Measurements from ENCODE around the gene COQ7.

COQ7 gene

DNA sequence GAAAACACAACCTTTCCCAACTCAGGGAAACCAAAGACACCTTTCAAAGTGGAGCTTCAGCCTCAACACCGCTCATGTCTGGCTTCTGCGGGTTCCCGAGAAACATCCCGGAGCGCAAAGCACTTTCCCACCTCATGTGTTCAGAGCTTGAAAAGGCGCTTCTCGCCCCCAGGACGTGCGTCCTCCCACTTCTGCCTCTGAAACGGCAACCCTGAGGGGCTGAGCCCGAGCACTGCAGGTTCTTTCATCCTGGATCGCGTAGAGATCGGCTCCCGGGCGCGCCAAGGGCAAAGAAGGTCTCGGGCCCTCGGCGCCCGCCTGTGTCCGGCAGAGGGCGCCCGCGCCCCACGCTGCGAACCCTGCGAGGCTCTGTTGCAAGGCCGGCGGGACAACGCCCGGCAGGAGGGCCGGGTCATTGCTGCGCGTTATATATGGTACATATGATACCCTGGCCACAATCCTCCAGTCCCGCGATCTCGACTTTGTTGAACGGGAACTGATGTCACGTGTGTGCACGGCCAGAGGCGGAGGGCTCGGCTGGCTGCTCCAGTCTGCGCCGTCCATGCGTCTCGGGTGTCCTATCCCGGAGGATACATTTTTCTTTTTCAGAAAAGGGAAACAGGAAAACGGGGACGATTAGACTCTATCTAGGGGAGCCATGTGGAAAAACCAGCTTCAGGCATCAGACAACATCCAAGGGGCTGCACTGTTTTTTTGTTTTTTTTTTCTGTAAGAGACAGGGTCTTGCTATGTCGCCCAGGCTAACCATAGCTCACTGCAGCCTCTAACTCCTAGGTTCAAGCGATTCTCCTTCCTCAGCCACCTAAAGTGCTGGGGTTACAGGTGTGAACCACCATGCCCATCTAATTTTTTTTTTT lies 19.1 kb downstream of the COQ7 start:
- FAIRE-seq = no peak

DNA sequence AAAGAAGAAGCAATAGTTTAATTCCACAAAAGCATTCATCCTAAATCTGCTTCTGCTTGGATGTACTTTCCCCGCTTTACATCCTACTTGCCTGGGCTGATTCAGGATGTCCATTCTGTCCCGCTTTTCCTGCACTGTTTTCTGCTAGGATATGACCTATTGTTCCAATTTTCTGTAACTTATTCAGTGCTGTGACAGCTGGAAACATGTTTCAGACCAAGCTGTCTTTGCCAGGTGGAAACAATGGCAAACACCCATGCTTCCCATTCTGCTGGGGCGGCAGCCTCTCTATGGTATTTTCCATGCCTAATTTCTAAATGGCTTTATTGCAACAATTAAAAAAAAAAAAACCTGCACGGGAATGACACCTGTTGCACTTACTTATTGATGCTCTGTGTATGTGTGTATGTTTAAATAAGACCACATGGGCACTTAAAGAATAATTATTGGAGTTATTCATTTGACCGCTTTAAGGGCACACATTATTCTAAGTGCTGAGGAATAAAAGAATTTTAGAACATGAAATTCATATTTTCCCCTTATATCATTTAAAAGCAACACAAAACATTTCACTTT lies 21.0 kb downstream of the COQ7 start:
- FAIRE-seq = no peak

DNA sequence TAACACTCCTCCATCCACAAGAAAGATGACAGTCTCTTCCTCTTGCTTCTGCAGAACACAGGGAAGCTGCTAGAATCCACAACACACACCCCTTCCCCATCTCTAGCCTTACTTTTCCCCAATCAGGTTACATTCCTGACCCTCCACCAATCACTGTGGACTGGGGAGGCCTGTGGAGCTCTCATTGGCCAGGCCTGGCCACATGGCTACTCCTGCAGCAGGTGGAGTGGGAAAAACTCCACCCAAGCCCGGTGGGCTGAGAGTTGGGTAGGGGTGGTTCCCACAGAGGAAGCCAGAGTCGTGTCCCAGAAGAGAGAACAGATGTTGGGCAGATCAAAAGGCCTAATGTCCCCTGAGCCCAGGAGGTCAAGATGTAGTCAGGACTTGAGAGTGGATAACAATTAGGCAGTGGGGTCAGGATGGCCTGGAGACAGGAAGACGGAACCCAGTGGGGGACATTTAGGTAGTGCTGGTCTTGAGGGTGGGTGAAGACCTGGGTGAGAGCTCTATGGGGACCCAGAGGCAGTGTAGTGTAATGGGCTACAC lies 22.1 kb downstream of the COQ7 start:
- no peak for FAIRE-seq

DNA sequence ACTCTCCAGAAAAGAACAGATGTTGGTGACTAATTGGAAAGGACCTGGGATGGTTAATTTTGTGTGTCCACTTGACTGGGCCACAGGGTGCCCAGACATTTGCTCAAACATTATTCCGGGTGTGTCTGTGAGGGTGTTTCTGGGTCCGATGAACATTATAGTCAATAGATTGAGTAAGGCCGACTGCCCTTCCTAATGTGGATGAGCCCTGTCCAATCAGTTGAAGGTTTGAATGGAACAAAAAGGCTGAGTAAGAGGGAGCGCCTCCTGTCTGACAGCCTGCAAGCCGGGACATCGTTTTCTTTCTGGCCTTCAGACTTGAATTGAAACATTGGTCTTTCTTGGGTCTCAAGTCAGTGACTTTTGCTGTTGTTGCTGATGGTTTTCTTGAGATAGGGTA lies 23.5 kb downstream of the COQ7 start:
- FAIRE-seq = no peak

DNA sequence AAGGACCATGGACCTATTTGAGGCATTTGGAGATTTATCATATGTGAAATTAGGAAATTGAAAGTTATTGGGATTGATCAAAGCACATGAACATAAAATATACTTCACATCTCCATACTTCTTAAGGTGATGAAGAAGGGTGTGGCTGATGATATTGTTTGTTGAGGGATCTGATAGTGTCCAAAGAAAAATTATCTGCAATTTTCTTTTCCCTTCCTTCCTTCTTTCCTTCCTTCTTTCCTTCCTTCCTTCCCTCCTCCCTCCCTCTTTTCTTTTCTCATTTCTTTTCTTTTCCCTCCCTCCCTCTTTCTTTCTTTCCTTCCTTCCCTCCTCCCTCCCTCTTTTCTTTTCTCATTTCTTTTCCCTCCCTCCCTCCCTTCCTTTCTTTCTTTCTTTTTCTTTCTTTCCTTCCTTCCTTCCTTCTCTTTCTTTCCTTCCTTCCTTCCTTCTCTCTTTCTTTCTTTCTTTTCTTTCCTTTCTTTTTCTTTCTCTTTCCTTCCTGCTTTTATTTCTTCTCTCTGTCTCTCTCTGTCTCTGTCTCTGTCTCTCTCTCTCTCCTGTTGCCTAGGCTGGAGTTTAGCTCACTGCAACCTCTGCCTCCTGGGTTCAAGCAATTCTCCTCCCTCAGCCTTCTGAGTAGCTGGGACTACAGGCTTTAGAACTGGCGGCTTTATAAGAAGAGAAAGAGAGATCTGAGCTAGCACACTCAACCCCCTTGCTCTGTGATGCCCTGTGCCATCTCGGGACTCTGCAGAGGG lies 25.4 kb downstream of the COQ7 start:
- no peak for FAIRE-seq

DNA sequence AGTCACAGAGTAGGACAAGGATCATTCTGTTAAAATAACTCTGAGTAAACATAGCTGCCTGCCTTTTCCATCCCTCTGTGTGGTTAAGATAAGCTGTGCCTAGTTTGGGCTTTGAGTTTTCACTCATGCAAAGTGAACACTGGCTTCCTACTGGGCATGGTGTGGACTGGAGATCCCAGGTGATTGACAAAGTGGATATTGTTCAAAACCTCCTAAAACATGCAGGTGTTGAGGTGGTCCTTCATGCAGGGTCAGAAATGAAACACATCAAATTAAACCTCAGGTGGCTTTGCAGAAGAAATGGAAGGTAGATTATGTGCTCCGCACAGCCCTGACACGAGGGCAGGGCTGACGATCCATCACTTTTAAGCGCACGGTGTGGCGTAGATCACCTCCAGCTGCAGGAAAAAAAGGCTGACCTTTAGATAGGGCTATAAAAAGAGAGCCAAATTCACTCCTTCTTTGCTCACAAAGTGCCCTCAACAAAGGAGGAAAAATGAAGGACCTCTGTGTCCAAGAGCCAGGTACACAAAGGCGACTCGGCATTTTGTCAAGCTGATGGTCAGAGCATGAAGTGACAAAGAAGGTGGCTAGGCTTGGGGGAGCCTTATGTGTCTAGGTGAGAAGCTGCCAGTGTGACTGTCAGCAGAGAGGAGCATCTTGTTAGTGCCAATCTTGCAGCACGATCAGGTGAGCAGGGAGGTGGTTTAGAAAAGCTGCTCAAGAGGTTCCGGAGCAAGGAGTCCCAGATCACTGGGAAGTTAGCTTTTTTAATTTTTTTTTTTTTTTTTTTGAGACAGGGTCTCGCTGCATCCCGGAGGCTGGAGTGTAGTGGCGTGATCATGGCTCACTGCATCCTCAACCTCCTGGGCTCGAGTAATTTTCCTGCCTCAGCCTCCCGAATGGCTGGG lies 26.5 kb downstream of the COQ7 start:
- no peak for FAIRE-seq

DNA sequence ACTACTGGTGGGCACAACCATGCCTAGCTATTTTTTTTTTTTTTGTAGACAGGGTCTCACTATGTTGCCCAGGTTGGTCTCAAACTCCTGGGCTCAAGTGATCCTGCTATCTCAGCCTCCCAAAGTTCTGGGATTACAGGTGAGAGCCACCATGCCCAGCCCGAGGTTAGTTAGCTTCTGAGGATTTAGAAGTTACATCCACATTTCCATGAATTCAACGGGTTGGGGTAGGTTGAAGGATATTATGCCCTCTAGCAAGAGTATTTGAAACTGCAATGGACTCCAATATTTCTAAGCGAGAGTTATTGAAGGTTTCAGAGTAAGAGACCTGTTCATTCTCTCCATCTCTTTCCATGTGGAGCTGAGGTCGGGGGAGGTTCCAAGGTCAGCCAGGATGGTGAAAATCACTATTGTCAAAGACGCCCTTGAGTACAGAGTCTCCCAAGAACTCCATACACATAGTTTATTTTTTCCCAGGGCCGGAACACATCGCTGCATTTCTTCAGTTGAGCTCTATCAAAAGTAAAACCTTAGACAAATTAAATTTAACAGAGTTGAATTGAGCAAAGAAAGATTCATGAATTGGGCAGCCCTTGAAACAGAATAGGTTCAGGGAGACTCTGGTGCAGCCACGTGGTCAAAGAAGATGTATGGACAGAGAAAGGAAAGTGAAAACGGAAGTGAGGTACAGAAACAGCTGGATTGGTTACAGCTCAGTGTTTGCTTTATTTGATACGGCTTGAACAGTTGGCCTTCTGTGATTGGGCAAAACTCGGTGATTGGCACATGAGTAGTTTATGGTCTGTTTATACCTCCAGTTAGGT lies 27.3 kb downstream of the COQ7 start:
- FAIRE-seq = no peak

DNA sequence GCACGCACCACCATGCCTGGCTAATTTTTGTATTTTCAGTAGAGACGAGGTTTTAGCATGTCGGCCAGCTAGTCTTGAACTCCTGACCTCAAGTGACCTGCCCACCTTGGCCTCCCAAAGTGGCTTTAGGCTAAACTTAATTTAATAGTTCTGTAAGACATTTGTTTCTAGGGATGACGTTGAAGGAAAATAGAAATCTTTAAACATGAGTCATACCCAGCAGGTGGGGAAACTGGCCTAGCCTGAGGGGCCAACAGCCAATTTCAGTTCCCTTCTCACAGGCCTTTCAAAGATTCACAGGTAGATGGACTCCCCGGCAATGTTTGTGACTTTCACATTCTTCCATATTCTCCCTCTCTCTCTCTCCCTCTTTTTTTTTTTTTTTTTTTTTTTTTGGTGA lies 28.2 kb downstream of the COQ7 start:
- FAIRE-seq = no peak

DNA sequence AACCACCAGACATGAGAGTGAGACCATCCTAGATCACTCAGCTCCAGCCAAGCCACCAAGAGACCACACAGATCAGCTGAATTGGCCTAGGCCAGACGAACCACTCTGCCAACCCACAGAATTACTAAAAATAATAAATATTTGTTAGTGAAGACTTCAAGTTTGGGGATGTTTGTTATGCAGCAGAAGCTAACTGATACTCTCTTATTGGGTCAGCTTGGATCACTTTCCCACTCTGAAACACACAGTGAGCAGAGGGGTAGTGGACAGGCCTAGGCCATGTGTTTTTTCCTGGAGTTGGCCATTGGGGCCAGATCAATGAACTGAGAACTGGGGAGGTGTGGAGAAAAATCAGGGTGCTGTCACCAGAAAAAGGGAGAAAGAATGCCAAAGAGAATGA lies 30.8 kb downstream of the COQ7 start:
- no peak for FAIRE-seq

DNA sequence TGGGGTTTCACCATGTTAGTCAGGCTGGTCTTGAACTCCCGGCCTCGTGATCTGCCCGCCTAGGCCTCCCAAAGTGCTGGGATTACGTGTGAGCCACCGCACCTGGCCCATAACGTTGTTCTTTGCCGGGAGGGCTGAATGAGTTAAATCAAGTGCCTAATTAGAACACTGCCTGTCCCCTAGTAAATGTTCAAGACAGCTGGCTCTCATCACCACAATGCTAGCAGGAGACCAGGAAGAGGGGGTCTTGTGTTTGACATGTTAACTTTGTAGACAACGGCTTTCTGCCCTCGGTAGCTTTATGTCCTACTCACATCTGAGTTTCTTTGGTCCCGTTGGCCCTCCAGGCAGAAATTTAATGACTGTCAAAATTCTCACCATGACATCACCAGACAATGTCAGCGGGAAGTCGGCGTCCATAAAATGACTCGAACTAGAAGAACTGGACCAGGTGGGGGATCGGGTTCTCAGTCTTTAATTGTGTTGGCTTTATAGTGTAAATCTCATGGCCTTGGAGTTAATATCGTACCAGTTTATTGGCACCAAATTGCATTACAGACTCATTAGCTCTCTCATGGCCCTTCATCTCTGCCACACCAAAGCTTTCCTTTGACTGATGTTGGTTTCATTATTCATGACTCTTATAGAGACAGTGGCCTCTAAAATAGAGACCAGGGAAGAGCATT lies 34.9 kb downstream of the COQ7 start:
- FAIRE-seq = no peak

DNA sequence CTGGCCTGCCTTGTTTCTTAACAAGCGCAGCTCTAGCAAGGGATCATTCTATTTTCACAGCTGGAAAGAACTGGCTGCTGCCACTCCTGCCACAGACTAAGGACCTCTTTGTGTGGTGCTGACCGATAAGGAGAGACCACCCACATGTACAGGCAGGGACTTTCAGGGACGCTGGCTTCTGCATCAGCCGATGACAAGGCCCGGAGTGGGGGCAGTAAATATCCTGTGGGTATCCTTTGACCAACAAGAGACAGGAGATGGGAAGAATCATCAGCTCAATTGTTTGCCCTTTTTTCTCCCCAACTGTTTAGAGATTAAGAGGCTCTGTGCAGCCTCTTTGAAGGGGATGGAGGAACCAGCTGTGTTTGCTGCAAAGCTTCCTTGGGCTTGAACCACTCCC lies 37.2 kb downstream of the COQ7 start:
- no peak for FAIRE-seq

DNA sequence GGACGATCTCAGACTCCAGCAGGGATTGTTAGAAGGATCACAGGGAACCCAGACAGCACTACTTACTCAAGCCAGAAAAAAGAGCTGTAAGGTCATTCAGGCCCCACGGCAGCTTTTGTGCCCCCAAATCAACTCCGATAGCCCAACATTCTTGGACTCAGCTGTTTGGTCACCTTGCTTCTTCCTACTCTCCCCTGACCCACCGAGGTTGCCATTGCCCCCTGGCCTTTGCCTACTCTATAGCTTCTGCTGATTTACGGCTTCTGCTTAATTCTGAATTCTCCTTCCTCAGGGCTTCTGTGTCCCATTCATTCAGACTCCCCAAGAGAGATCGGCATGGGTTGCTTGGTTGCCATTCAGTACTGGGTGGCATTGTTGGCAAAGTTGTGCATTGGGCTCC lies 37.7 kb downstream of the COQ7 start:
- FAIRE-seq = no peak

DNA sequence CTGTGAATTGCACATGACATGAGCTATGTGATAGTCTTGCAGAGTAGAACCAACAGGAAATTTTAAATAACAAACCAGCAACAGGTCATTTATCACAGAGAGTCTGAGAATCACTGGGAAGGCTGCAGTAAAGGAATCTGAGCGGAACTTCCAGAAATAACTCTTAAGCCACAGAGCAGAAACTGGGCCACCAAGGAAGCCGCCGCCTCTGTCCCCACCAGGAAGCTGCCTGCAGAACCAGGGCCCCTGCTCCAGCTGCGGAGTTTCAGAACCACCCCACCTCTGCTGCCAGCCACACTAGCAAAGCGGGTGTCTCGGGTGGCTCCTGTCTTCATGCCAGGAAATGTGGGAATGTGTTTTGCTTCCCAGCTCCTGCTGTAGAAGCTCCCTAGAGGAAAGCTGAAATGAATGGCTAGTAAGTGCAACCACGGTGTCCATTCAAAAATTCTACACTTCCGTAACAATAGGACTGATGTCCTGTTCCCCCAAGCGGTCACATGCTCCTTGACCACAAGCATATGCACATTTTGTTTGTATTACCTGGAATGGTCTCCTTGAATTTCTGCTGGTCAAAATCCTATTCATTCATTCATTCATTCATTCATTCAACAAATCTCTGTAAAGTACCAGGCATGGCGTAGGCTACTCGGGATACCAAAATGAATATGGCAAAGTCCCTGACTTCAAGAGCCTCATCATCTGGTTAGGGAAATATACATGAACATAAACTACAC lies 38.6 kb downstream of the COQ7 start:
- FAIRE-seq = no peak

DNA sequence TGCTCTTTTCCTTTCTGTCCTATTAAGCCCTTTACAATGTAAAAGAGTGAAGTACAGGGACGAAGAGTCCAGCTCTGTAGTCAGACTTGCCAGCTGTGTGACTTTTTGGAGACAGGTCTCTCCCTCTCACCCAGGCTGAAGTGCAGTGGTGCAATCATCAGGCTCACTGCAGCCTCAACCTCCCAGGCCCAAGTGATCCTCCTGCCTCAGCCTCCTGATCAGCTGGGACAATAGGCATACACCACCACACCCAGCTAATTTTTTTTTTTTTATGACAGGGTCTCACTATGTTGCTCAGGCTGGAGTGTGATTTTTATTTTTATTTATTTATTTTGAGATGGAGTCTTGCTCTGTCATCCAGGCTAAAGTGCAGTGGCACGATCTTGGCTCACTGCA lies 39.2 kb downstream of the COQ7 start:
- FAIRE-seq = no peak

DNA sequence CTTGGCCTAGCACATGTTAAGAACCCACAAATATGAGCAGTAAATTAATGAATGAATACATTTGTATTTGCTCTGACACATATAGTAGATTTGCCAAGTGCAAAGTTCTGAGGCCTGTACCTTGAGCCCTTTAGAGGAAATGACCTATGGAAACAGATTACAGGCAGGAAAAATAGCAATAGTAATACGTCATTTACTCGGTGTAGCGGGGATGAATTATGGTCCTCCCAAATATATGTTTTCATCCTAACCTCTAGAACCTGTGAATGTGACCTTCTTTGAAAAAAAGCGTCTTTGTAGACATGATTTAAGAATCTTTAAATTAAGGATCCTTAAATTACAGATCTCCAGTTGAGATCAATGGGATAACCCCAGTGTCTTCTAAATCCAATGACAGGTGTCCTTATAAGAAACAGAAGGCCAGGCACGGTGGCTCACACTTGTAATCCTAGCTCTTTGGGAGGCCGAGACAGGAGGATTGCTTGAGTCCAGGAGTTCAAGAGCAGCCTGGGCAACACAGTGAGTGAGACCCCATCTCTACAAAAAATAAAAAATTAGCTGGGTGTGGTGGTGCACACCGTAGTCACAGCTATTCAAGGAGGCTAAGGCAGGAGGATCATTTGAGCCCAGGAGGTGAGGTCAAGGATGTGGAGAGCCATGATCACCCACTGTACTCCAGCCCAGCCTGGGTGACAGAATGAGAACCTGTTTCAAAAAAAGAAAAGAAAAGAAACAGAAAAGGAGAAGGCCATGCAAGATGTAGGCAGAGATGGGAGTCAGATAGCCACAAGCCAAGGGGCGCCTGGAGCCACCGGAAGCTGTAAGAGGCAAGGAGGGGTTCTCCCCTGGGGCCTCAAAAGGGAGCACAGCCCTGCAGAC lies 41.2 kb downstream of the COQ7 start:
- no peak for FAIRE-seq

DNA sequence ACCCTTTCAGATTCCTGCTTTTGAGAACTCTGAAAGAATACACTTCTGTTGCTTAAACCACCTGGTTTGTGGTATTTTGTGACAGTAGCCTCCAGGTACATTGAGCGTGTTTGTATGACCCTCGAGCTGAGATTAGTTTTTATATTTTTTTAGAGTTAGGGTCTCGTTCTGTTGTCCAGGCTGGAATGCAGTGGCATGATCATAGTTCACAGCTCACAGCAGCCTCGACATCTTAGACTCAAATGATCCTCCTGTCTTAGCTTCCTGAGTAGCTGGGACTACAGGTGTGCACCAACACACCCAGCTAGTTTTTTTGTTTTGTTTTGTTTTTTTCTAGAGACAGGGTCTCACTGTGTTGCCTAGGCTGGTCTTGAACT lies 41.9 kb downstream of the COQ7 start:
- no peak for FAIRE-seq

DNA sequence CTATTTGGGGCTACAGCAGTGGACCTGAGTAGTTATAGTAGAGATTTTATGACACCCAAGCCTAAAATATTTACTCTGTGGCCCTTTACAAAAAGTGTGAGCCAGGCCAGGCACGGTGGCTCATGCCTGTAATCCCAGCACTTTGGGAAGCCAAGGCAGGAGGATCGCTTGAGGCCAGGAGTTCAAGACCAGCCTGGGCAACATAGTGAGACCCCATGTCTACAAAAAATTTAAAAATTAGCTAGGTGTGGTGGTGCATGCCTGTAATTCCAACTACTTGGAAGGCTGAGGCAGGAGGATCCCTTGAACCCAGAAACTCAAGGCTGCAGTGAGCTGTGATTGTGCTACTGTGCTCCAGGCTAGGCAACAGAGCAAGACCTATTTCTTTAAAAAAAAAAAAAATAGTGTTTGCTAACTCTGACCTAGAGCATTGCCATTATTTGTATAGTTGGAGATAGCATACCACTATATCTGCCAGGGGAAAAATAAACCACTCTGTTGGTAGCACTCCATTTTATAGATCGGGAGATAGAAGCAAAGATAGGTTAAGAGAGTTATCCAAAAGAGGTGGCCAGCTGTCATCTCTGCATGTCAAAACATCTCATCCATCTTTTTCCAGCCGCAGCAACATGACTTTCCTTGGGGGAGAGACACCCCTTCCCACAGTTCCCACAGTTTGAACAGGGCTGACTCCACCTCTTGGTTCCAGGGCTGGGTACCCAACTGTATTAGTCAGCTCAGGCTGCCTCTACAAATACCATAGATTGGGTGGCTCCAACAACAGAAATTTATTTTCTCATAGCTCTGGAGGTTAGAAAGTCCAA lies 43.3 kb downstream of the COQ7 start:
- no peak for FAIRE-seq

DNA sequence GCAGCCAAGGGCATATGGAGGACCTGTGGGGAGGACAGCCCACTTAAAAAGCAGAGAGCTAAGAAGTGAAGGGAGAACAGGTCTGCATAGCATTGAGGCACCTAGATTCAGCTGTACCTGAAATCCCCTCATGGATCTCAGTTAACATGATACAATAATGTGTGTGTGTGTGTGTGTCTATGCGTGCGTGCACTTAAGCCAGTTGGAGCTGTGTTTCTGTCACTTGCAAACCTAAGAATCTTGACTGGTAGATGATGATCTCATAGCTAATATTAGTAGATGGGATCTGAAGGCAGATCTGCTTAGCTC lies 44.6 kb downstream of the COQ7 start:
- FAIRE-seq = no peak
